ENCODE results near the gene PSAPL1. TPM values are rescaled to one million over a fixed set of nuclear protein-coding genes. Genes with fewer than 3 reads are reported as not detected.

The PSAPL1 gene
- total and polyA plus RNA-seq, 9 donors: 0.34 TPM; not detected in 8

GRCh38 chr4:7431696-7432530 is 2.8 kb downstream of the PSAPL1 start:
- Histone ChIP-seq H3K27ac (no peak overlapping the region), H3K9me3 (no peaks in the 10 kb centered on the region), H3K4me1 (ENCODE audit: insufficient read depth) (peaks cover 10% of the 10 kb centered on the region), H3K27me3 (no peaks in the 10 kb centered on the region), H3K4me3 (no peak overlapping the region), H3K36me3 (no peaks in the 10 kb centered on the region)
- 93 to 96% (median 94%) methylated on average over 27 of the region's 27 CpGs for WGBS, 3 donors
- intact Hi-C loops (cut with DNase I): no loop called here
- DNase-seq: peak in 2 of 5 donors; percentile 13 to 30
- no peak for TF ChIP-seq EP300 (IDR thresholded peaks at IDR 0.05)
- TF ChIP-seq POLR2A (IDR thresholded peaks at IDR 0.05): no peak
- TF ChIP-seq, protein P1, sequence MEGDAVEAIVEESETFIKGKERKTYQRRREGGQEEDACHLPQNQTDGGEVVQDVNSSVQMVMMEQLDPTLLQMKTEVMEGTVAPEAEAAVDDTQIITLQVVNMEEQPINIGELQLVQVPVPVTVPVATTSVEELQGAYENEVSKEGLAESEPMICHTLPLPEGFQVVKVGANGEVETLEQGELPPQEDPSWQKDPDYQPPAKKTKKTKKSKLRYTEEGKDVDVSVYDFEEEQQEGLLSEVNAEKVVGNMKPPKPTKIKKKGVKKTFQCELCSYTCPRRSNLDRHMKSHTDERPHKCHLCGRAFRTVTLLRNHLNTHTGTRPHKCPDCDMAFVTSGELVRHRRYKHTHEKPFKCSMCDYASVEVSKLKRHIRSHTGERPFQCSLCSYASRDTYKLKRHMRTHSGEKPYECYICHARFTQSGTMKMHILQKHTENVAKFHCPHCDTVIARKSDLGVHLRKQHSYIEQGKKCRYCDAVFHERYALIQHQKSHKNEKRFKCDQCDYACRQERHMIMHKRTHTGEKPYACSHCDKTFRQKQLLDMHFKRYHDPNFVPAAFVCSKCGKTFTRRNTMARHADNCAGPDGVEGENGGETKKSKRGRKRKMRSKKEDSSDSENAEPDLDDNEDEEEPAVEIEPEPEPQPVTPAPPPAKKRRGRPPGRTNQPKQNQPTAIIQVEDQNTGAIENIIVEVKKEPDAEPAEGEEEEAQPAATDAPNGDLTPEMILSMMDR (IDR thresholded peaks at IDR 0.05): no peak

DNA sequence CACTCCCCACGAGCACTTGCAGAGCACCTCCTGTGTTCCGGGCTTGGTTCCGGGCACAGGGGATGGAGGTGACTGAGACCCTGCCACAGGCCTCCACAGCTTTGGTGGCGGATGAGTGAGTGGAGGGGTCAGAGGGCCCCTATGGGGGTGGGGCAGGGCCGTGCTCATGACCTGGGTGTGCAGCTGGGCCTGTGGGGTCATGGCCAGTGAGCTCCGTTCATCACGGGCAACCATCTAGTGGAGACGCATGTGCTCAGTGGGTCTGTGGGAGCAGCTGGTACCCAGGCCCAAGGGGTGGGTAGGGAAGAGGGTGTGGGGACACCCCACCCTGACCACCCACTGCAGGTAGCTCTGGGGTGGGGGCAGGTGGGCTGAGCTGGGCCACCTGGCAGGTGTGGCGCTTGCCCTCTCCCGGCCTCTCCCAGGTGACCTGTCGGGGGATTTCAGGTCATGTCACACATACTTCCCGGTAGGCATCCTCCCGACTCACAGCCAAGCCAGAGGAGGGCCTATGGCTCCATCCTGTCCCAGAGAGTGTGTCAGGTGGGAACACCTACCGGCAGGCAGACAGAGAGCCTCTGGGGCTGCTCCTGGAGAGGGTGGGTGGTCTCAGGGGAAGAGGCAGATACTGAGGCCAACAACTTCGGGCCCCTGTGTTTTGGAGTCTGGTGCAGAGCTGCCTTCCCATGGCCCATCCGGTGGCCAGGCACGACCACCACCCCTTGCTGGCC is 3.6 kb downstream of the PSAPL1 start:
- intact Hi-C loops (cut with DNase I): no loop called here
- H3K4me1 ChIP-seq (ENCODE audit: insufficient read depth): peaks cover 10% of the 10 kb centered on the region
- no peak overlapping the region for H3K4me3 ChIP-seq
- TF ChIP-seq, protein P1 (IDR thresholded peaks at IDR 0.05): no peak
- TF ChIP-seq POLR2A (IDR thresholded peaks at IDR 0.05): no peak
- TF ChIP-seq EP300 (IDR thresholded peaks at IDR 0.05): no peak
- H3K36me3 ChIP-seq: no peaks in the 10 kb centered on the region
- peak in 3 of 5 donors; percentile 12 to 31 (median 13) for DNase-seq
- H3K27ac ChIP-seq: no peak overlapping the region
- H3K27me3 ChIP-seq: no peaks in the 10 kb centered on the region
- no peaks in the 10 kb centered on the region for H3K9me3 ChIP-seq
- 86 to 90% (median 86%) methylated on average over 17 of the region's 17 CpGs for WGBS, 3 donors

DNA sequence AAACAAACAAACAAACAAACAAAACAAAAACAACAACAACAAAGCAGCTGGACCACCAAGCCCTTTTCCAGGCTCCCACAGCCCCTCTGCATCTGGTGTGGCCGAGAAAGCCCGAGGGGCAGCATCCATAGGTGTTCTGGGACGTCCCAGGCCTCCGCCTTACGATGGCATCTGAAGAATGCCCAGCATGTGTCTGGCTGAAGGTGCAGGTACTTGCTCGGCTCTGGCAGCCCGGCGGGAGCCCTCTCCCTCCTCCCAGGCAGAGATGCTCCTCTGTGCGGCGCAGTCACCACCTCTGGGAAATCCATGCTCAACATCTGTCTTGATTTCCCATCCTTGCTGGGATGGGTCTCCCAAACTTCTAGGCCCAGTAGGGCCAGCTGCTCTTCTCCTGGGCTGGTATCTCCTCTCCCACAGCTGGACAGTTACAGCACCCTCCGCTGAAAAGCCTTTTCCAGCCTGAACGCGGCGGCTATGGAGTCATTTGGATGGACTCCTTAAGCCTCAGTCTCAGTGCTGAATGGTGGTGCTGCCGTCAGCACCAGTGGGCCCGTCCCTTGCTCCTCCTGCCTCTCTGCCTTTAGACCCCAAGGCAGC is 4.3 kb downstream of the PSAPL1 start:
- peak in 3 of 5 donors; percentile 4 to 28 (median 13) for DNase-seq
- intact Hi-C loops (cut with DNase I): no loop called here
- WGBS, 3 donors: 80 to 91% (median 83%) methylated on average over 15 to 16 of the region's 16 CpGs
- H3K27ac ChIP-seq: no peak overlapping the region
- no peak overlapping the region for H3K4me3 ChIP-seq
- no peaks in the 10 kb centered on the region for H3K36me3 ChIP-seq
- TF ChIP-seq, protein P1 (IDR thresholded peaks at IDR 0.05): no peak
- TF ChIP-seq POLR2A (IDR thresholded peaks at IDR 0.05) (no peak), EP300 (IDR thresholded peaks at IDR 0.05) (no peak)
- no peaks in the 10 kb centered on the region for H3K27me3 ChIP-seq
- H3K9me3 ChIP-seq: no peaks in the 10 kb centered on the region
- H3K4me1 ChIP-seq (ENCODE audit: insufficient read depth): peaks cover 5% of the 10 kb centered on the region

GRCh38 chr4:7429601-7430078 is 5.1 kb downstream of the PSAPL1 start:
- TF ChIP-seq POLR2A (IDR thresholded peaks at IDR 0.05): no peak
- no peak for TF ChIP-seq EP300 (IDR thresholded peaks at IDR 0.05)
- TF ChIP-seq, protein P1 (IDR thresholded peaks at IDR 0.05): no peak
- intact Hi-C loops (cut with DNase I): no loop called here
- 68 to 77% (median 75%) methylated on average over 17 of the region's 17 CpGs for WGBS, 3 donors
- Histone ChIP-seq H3K4me1 (ENCODE audit: insufficient read depth) (no peaks in the 10 kb centered on the region), H3K9me3 (no peaks in the 10 kb centered on the region), H3K36me3 (no peaks in the 10 kb centered on the region), H3K4me3 (no peak overlapping the region), H3K27me3 (no peaks in the 10 kb centered on the region), H3K27ac (no peak overlapping the region)
- DNase-seq: peak; percentile 6 to 27 (median 12)

All from ovary (tissue), 9 donors.